Breast epithelium (tissue), 4 donors: ENCODE measurements around the gene DENND5B. TPM values are rescaled to one million over a fixed set of nuclear protein-coding genes. Genes with fewer than 3 reads are reported as not detected.
"Not testable (repeated sequence)": the region's sequence is repeated elsewhere in the genome, so short reads cannot be mapped to it uniquely, and the experiment has no call there.

ENCODE experiments used
- DNase-seq, 2 donors: peaks; one replicate each; pipeline ENCODE4 v3.0.0-alpha.2; 2019; ENCODE audit warnings: low spot score in 2 of 2
- H3K27ac ChIP-seq, 2 donors: fragments of 200-600 bp; sonication (generic) in 1 of 2; one replicate each; pipeline ENCODE4 v1.5.1; 2016 to 2019; ENCODE audit warnings: mild to moderate bottlenecking in 1 of 2
- H3K27me3 ChIP-seq, 2 donors: fragments of 200-600 bp; sonication (generic) in 1 of 2; one replicate each; pipeline versions ENCODE4 v1.5.1 to v1.6.0; 2017 to 2019; ENCODE audit warnings: control low read depth in 1 of 2, mild to moderate bottlenecking in 1 of 2
- H3K36me3 ChIP-seq: fragments of 200-600 bp; one replicate; pipeline ENCODE4 v1.5.1; 2019
- H3K4me1 ChIP-seq, 2 donors: fragments of 200-600 bp; sonication (generic); one replicate each; pipeline ENCODE4 v1.5.1; 2016 to 2019; ENCODE audit warnings: control low read depth in 1 of 2
- H3K4me3 ChIP-seq, 3 donors: fragments of 200-600 bp; sonication (generic); 1 replicate in 2 of 3; 2 replicates in 1 of 3; pipeline ENCODE4 v1.5.1; 2016 to 2019; ENCODE audit warnings: mild to moderate bottlenecking in 3 of 3, moderate library complexity in 2 of 3
- H3K9me3 ChIP-seq, 2 donors: fragments of 200-600 bp; sonication (generic) in 1 of 2; one replicate each; pipeline ENCODE4 v1.5.1; 2016 to 2019; ENCODE audit warnings: control low read depth in 1 of 2
- POLR2A ChIP-seq: fragments of 450-650 bp; IDR thresholded peaks from one replicate; pipeline ENCODE4 v1.6.1; 2016; ENCODE audit warnings: antibody characterized with exemption, mild to moderate bottlenecking, moderate library complexity
- POLR2AphosphoS5 ChIP-seq, 3 donors: sonication (generic); formaldehyde crosslinking; IDR thresholded peaks; one replicate each; pipeline ENCODE4 v1.6.1; 2017; ENCODE audit warnings: antibody characterized with exemption in 3 of 3
- intact Hi-C: fragments of 100-400 bp; cut with DNase I; formaldehyde crosslinking; loops from one replicate; pipeline ENCODE4 v1.15.1; 2023; ENCODE audit warnings: low total_unique reads
- total RNA-seq, 3 donors: library from RNA; depleted of rRNA; stranded (reverse); fragments of >200 nt; gene quantifications; one replicate each; pipeline ENCODE4 v1.1.0, GENCODE V29; 2016
- TF ChIP-seq, protein P1 (sequence below), 3 donors: fragments of 450-650 bp; IDR thresholded peaks; one replicate each; pipeline ENCODE4 v1.5.1; 2016 to 2017; ENCODE audit warnings: antibody characterized with exemption in 3 of 3, mild to moderate bottlenecking in 3 of 3, moderate library complexity in 3 of 3

The DENND5B gene
- total RNA-seq, 3 donors from 2014 or later: 16.0 to 18.7 (median 17.7) TPM

DNA sequence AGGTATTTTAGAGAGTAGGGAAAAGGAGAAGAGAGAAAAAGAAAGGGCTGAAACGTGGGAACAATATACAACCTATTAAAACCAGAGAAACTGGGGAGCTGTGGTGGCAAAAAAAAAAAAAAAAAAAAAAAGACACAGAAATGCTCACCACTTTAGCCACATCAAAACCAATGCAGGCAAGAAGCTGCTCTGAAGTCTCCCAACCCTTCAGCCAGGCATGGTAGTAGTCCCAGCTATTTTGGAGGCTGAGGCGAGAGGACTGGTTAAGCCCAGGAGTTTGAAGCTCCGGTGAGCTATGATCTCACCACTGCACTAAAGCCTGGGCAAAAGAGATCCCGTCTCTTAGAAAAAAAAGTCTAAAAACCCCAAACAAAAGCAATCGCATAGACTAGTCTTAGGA lies 33.2 kb downstream of the DENND5B start:
- H3K4me3 ChIP-seq: no peak overlapping the region
- no peak for DNase-seq
- no peaks in the 10 kb centered on the region for H3K36me3 ChIP-seq
- peaks cover 0 to 4% of the 10 kb centered on the region in 2 donors for H3K9me3 ChIP-seq
- H3K4me1 ChIP-seq: no peaks in the 10 kb centered on the region
- H3K27ac ChIP-seq: no peak overlapping the region
- no peaks in the 10 kb centered on the region for H3K27me3 ChIP-seq
- TF ChIP-seq POLR2AphosphoS5 (IDR thresholded peaks at IDR 0.05) (no peak), POLR2A (no peak)
- TF ChIP-seq, protein P1, sequence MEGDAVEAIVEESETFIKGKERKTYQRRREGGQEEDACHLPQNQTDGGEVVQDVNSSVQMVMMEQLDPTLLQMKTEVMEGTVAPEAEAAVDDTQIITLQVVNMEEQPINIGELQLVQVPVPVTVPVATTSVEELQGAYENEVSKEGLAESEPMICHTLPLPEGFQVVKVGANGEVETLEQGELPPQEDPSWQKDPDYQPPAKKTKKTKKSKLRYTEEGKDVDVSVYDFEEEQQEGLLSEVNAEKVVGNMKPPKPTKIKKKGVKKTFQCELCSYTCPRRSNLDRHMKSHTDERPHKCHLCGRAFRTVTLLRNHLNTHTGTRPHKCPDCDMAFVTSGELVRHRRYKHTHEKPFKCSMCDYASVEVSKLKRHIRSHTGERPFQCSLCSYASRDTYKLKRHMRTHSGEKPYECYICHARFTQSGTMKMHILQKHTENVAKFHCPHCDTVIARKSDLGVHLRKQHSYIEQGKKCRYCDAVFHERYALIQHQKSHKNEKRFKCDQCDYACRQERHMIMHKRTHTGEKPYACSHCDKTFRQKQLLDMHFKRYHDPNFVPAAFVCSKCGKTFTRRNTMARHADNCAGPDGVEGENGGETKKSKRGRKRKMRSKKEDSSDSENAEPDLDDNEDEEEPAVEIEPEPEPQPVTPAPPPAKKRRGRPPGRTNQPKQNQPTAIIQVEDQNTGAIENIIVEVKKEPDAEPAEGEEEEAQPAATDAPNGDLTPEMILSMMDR (IDR thresholded peaks at IDR 0.05): no peak
- intact Hi-C loops: no loop called here

DNA sequence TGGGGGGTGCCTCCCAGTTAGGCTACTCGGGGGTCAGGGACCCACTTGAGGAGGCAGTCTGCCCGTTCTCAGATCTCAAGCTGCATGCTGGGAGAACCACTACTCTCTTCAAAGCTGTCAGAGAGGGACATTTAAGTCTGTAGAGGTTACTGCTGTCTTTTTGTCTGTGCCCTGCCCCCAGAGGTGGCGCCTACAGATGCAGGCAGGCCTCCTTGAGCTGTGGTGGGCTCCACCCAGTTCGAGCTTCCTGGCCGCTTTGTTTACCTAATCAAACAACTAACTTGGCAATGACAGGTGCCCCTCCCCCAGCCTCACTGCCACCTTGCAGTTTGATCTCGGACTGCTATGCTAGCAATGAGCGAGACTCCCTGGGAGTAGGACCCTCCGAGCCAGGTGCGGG lies 35.5 kb downstream of the DENND5B start:
- H3K27me3 ChIP-seq, H3K9me3 ChIP-seq, H3K27ac ChIP-seq, intact Hi-C loops, DNase-seq, H3K36me3 ChIP-seq, H3K4me3 ChIP-seq, H3K4me1 ChIP-seq: not testable (repeated sequence)

DNA sequence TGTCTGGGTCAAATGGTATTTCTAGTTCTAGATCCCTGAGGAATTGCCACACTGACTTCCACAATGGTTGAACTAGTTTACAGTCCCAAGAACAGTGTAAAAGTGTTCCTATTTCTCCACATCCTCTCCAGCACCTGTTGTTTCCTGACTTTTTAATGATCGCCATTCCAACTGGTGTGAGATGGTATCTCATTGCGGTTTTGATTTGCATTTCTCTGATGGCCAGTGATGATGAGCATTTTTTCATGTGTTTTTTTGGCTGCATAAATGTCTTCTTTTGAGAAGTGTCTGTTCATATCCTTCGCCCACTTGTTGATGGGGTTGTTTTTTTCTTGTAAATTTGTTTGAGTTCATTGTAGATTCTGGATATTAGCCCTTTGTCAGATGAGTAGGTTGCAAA lies 40.3 kb downstream of the DENND5B start:
- H3K4me1 ChIP-seq, DNase-seq, H3K9me3 ChIP-seq, H3K27me3 ChIP-seq, H3K36me3 ChIP-seq, H3K27ac ChIP-seq, H3K4me3 ChIP-seq, intact Hi-C loops: not testable (repeated sequence)

DNA sequence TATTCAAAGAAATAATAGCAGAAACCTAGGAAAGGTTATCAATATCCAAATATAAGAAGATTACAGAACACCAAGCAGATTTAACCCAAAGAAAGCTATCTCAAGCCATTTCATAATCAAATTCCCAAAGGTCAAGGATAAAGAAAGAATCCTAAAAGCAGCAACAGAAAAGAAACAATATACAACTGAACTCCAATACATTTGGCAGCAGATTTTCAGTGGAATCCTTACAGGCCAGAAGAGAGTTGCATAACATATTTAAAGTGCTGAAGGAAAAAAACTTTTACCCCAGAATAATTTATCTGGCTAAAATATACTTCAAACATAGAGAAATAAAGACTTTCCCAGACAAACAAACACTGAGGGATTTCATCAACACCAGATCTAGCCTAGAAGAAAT lies 54.3 kb downstream of the DENND5B start:
- DNase-seq: no peak
- no peak overlapping the region for H3K4me3 ChIP-seq
- TF ChIP-seq, protein P1 (IDR thresholded peaks at IDR 0.05): no peak
- no peak for TF ChIP-seq POLR2A
- TF ChIP-seq POLR2AphosphoS5 (IDR thresholded peaks at IDR 0.05): no peak
- H3K9me3 ChIP-seq: peaks cover 0 to 13% of the 10 kb centered on the region in 2 donors
- intact Hi-C loops: no loop called here
- no peaks in the 10 kb centered on the region for H3K36me3 ChIP-seq
- no peaks in the 10 kb centered on the region for H3K4me1 ChIP-seq
- no peak overlapping the region for H3K27ac ChIP-seq
- no peaks in the 10 kb centered on the region for H3K27me3 ChIP-seq

DNA sequence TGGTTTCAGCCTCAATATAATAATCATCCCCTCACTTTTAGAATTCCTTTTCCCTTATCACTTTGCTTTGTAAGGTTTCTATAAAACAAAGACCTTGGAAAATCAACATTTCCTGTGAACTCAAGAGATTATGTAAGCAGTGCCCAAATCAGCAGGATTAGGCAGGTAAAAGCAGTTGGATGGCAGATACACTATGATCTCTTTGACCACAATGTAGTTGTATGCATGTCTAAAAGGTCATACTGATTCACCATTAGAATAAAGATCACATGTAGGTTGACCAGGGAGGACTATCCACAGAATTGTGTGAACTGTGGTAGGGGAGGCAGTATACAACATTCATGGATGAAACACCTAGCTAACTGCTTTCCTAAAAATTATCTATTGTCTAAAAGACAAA lies 57.5 kb downstream of the DENND5B start:
- no peaks in the 10 kb centered on the region for H3K9me3 ChIP-seq
- no peaks in the 10 kb centered on the region for H3K27me3 ChIP-seq
- intact Hi-C loops: no loop called here
- TF ChIP-seq, protein P1 (IDR thresholded peaks at IDR 0.05): no peak
- TF ChIP-seq POLR2A: no peak
- TF ChIP-seq POLR2AphosphoS5 (IDR thresholded peaks at IDR 0.05): no peak
- no peaks in the 10 kb centered on the region for H3K36me3 ChIP-seq
- H3K4me3 ChIP-seq: no peak overlapping the region
- no peak overlapping the region for H3K27ac ChIP-seq
- no peaks in the 10 kb centered on the region for H3K4me1 ChIP-seq
- no peak for DNase-seq

DNA sequence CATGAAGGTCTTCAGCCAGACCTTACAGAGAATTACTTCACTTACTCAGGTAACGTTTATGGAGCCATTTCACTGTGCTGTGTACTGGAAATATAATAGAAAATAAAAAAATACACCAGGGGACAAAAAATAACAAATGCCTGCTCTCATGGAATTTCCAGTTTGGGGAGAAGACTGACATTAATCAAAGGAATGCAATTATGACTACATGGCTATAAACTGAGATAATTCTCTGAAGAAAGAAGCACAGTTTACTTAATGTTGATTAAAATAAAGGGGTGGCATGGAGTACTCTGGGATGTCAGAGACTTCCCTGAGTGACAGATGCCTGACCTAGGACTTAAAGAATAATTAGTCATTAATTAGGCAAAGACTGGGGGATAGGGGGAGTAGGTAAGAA lies 59.0 kb downstream of the DENND5B start:
- H3K4me1 ChIP-seq: no peaks in the 10 kb centered on the region
- no peak for TF ChIP-seq POLR2AphosphoS5 (IDR thresholded peaks at IDR 0.05)
- TF ChIP-seq, protein P1 (IDR thresholded peaks at IDR 0.05): no peak
- no peak for TF ChIP-seq POLR2A
- no peaks in the 10 kb centered on the region for H3K36me3 ChIP-seq
- no peaks in the 10 kb centered on the region for H3K27me3 ChIP-seq
- H3K27ac ChIP-seq: no peak overlapping the region
- H3K4me3 ChIP-seq: no peak overlapping the region
- intact Hi-C loops: no loop called here
- no peaks in the 10 kb centered on the region for H3K9me3 ChIP-seq
- no peak for DNase-seq
